GM13977 (cell line): ENCODE results near the gene CACNA1E.
A peak's percentile ranks its signal among the peaks of the same experiment; 100 is the strongest.

Source experiments
- DNase-seq: peaks from one replicate; pipeline ENCODE4 v3.0.0; 2012; ENCODE audit warnings: low spot score
- CTCF ChIP-seq: IDR thresholded peaks from 2 replicates; pipeline ENCODE4 v1.5.1; 2012; ENCODE audit warnings: mild to moderate bottlenecking, control low read depth; ENCODE audit not compliant: insufficient read depth; ENCODE audit errors: extremely low read depth, missing control alignments
- in situ Hi-C: fragments of 300-500 bp; cut with MboI; formaldehyde crosslinking; loops from one replicate; pipeline ENCODE4 v1.12.0; 2022; ENCODE audit warnings: low sequenced_read_pairs, low pct_unique_long_range_greater_than_20kb, mixed read lengths, inconsistent platforms; ENCODE audit not compliant: unreplicated experiment

Gene CACNA1E

GRCh38 chr1:181643631-181644030 lies 160.3 kb downstream of the CACNA1E start:
- DNase-seq: peak; percentile 28
- in situ Hi-C loops: no loop called here
- no peak for TF ChIP-seq CTCF

GRCh38 chr1:181645171-181645570 lies 161.9 kb downstream of the CACNA1E start:
- DNase-seq: no peak
- in situ Hi-C loops: no loop called here
- no peak for TF ChIP-seq CTCF

- DNase-seq: no peak
- in situ Hi-C loops: no loop called here
- no peak for TF ChIP-seq CTCF
Measured at GRCh38 chr1:181646710-181647109, 163.4 kb downstream of the CACNA1E start.

GRCh38 chr1:181647314-181648035 lies 164.2 kb downstream of the CACNA1E start:
- in situ Hi-C loops: no loop called here
- no peak for TF ChIP-seq CTCF
- no peak for DNase-seq

GRCh38 chr1:181651276-181651675 lies 168.0 kb downstream of the CACNA1E start:
- TF ChIP-seq CTCF: no peak
- in situ Hi-C loops: no loop called here
- DNase-seq: no peak

- in situ Hi-C loops: no loop called here
- no peak for TF ChIP-seq CTCF
- no peak for DNase-seq
Measured at GRCh38 chr1:181655756-181656155, 172.4 kb downstream of the CACNA1E start.
